DOHH2 (cell line): Measurements from ENCODE around the gene AURKA.

Experiments
- H3F3A ChIP-seq: fragments of 200-600 bp; sonication (generic), shearing (Covaris generic); 2 replicates; pipeline ENCODE4 v1.6.0; 2016; ENCODE audit warnings: antibody characterized with exemption, mild to moderate bottlenecking; ENCODE audit not compliant: control insufficient read depth, insufficient read depth
- H3K27ac ChIP-seq: fragments of 200-600 bp; sonication (generic); 2 replicates; pipeline ENCODE4 v1.5.1; 2014; ENCODE audit warnings: low read depth, mild to moderate bottlenecking, low read length, moderate library complexity
- H3K27me3 ChIP-seq: fragments of 200-600 bp; sonication (generic); 2 replicates; pipeline ENCODE4 v1.6.1; 2014; ENCODE audit warnings: mild to moderate bottlenecking, low read length, mixed read lengths; ENCODE audit not compliant: control insufficient read depth
- H3K36me3 ChIP-seq: fragments of 200-600 bp; sonication (generic); 2 replicates; pipeline ENCODE4 v1.6.1; 2014; ENCODE audit warnings: mild to moderate bottlenecking, low read length, moderate library complexity, mixed read lengths; ENCODE audit not compliant: control insufficient read depth
- H3K4me1 ChIP-seq: fragments of 200-600 bp; sonication (generic); 2 replicates; pipeline ENCODE4 v1.6.1; 2014; ENCODE audit warnings: mild to moderate bottlenecking, low read length, mixed read lengths; ENCODE audit not compliant: control insufficient read depth
- H3K4me2 ChIP-seq: fragments of 200-600 bp; sonication (generic); 2 replicates; pipeline ENCODE4 v1.6.0; 2014; ENCODE audit warnings: mild to moderate bottlenecking, low read length, moderate library complexity
- H3K4me3 ChIP-seq: fragments of 200-600 bp; sonication (generic); 2 replicates; pipeline ENCODE4 v1.5.1; 2014; ENCODE audit warnings: mild to moderate bottlenecking, low read length, mixed read lengths
- H3K79me2 ChIP-seq: fragments of 200-600 bp; sonication (generic); 2 replicates; pipeline ENCODE4 v1.6.1; 2014; ENCODE audit warnings: mild to moderate bottlenecking, low read length, mixed read lengths; ENCODE audit not compliant: control insufficient read depth
- H3K9me2 ChIP-seq: fragments of 200-600 bp; sonication (generic); replicated peaks from 2 replicates; pipeline ENCODE4 v1.6.1; 2014; ENCODE audit warnings: mild to moderate bottlenecking, low read length, mixed read lengths; ENCODE audit not compliant: control insufficient read depth
- H3K9me3 ChIP-seq: fragments of 200-600 bp; sonication (generic); 2 replicates; pipeline ENCODE4 v1.6.1; 2014; ENCODE audit warnings: antibody characterized with exemption, low read length, mixed read lengths; ENCODE audit not compliant: control insufficient read depth, insufficient read depth
- H4K20me1 ChIP-seq: fragments of 200-600 bp; sonication (generic); 2 replicates; pipeline ENCODE4 v1.6.0; 2014; ENCODE audit warnings: low read depth, mild to moderate bottlenecking, antibody characterized with exemption, low read length, moderate library complexity; ENCODE audit not compliant: control insufficient read depth, insufficient read depth
- CTCF ChIP-seq: fragments of 200-600 bp; sonication (generic); IDR thresholded peaks from one replicate; pipeline ENCODE4 v1.5.1; 2014; ENCODE audit warnings: antibody characterized with exemption, mild to moderate bottlenecking, low read depth, low read length; ENCODE audit not compliant: poor library complexity, severe bottlenecking
- EZH2phosphoT487 ChIP-seq: fragments of 200-600 bp; sonication (generic); IDR thresholded peaks from 2 replicates; pipeline ENCODE4 v1.6.1; 2017; ENCODE audit warnings: borderline replicate concordance, mild to moderate bottlenecking, antibody characterized with exemption, low read length, moderate library complexity, mixed read lengths

The AURKA gene

DNA sequence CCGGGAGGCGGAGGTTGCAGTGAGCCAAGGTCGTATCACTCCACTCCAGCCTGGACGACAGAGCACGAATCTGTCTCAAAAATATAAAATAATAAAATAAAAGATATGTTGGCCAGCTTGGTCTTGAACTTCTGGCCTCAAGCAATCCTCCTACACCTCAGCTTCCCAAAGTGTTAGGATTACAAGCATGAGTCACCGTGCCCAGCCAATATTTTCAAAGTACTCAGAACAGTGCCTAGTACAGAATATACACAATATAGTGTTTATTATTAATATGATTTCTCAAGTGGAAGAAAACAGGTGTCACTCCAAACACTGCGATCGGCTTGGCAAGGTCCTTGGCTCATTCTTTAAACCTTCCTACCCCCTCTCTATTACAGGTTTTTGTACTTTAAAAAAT lies 30.1 kb downstream of the AURKA start:
- no peak overlapping the region for H3K4me3 ChIP-seq

GRCh38 chr20:56360908-56361205 lies 31.2 kb downstream of the AURKA start:
- H3K4me2 ChIP-seq = no peak overlapping the region
- peaks cover 17% of the 10 kb centered on the region for H3K27me3 ChIP-seq
- H3K9me2 ChIP-seq = no peaks in the 10 kb centered on the region
- peaks cover 5% of the 10 kb centered on the region; the same call in 1 of the 2 replicates for H3K4me1 ChIP-seq
- H3K36me3 ChIP-seq = no peaks in the 10 kb centered on the region
- no peaks in the 10 kb centered on the region for H3F3A ChIP-seq
- H3K27ac ChIP-seq = no peak overlapping the region
- H4K20me1 ChIP-seq = no peaks in the 10 kb centered on the region
- no peaks in the 10 kb centered on the region for H3K9me3 ChIP-seq
- no peak overlapping the region for H3K4me3 ChIP-seq
- TF ChIP-seq CTCF (no peak), EZH2phosphoT487 (no peak)
- no peaks in the 10 kb centered on the region for H3K79me2 ChIP-seq

More for the DNA sequence above, 30.1 kb downstream of the AURKA start:
- H3K79me2 ChIP-seq = no peaks in the 10 kb centered on the region
- peaks cover 12% of the 10 kb centered on the region for H3K27me3 ChIP-seq
- no peaks in the 10 kb centered on the region for H4K20me1 ChIP-seq
- no peak overlapping the region for H3K4me2 ChIP-seq
- H3K27ac ChIP-seq = no peak overlapping the region
- no peaks in the 10 kb centered on the region for H3K9me3 ChIP-seq
- H3K9me2 ChIP-seq = no peaks in the 10 kb centered on the region
- peaks cover 5% of the 10 kb centered on the region; the same call in 1 of the 2 replicates for H3K4me1 ChIP-seq
- TF ChIP-seq CTCF (no peak), EZH2phosphoT487 (no peak)
- H3F3A ChIP-seq = no peaks in the 10 kb centered on the region
- H3K36me3 ChIP-seq = no peaks in the 10 kb centered on the region

GRCh38 chr20:56360133-56360907 lies 31.7 kb downstream of the AURKA start:
- H3K36me3 ChIP-seq = no peaks in the 10 kb centered on the region
- no peaks in the 10 kb centered on the region for H3K79me2 ChIP-seq
- no peak for TF ChIP-seq CTCF
- TF ChIP-seq EZH2phosphoT487 = no peak
- H4K20me1 ChIP-seq = no peaks in the 10 kb centered on the region
- no peak overlapping the region for H3K4me2 ChIP-seq
- H3K4me1 ChIP-seq = peaks cover 5% of the 10 kb centered on the region; the same call in 1 of the 2 replicates
- H3K27me3 ChIP-seq = peaks cover 19% of the 10 kb centered on the region
- no peak overlapping the region for H3K4me3 ChIP-seq
- H3F3A ChIP-seq = no peaks in the 10 kb centered on the region
- no peaks in the 10 kb centered on the region for H3K9me3 ChIP-seq
- no peak overlapping the region for H3K27ac ChIP-seq
- H3K9me2 ChIP-seq = no peaks in the 10 kb centered on the region
